GM23248 (cell line): Measurements from ENCODE around the gene STK4.

ENCODE experiments used
- EZH2 ChIP-seq: fragments of 200-600 bp; sonication (generic); IDR thresholded peaks from 2 replicates; pipeline ENCODE4 v1.6.1; 2018; ENCODE audit warnings: antibody characterized with exemption, mild to moderate bottlenecking; ENCODE audit not compliant: insufficient read depth, poor library complexity, severe bottlenecking
- EZH2phosphoT487 ChIP-seq: fragments of 200-600 bp; sonication (generic); IDR thresholded peaks from 2 replicates; pipeline ENCODE4 v1.6.1; 2018; ENCODE audit warnings: antibody characterized with exemption, moderate library complexity, mild to moderate bottlenecking, low read depth; ENCODE audit not compliant: insufficient read depth

DNA sequence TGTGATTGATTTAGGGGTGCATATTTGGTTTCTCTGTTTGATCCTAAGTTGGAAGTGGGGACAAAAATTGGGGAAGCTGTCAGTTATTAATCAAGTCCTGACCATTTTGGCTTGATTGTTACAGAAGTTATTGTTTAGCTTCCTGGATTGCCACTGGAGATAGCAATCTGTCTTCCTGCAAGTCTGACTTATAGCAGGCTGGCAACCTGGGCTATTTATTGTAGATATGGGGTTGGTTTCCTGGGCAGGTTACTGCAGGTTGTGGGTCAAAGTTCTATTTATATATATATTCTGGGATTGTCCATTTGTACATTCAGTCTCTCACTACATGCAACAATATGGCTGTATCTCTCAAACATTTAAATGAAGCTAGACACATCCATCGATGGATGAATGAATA lies 116.8 kb downstream of the STK4 start:
- TF ChIP-seq EZH2 = no peak
- TF ChIP-seq EZH2phosphoT487 = no peak
